Sigmoid colon (tissue), 4 donors: Measurements from ENCODE around the gene MRPL28.

Experiments used
- CTCF ChIP-seq, 4 experiments: fragments of 450-650 bp in 3 of 4; fragments of 200-600 bp in 1 of 4; IDR thresholded peaks; one replicate each; pipeline ENCODE4 v1.5.1; 2016 to 2019; ENCODE audit warnings: antibody characterized with exemption in 4 of 4, mild to moderate bottlenecking in 3 of 4, moderate library complexity in 2 of 4
- EP300 ChIP-seq, 4 donors: sonication (generic); formaldehyde crosslinking; IDR thresholded peaks; one replicate each; pipeline ENCODE4 v1.6.1; 2017; ENCODE audit warnings: antibody characterized with exemption in 4 of 4
- POLR2A ChIP-seq, 2 donors: fragments of 450-650 bp; IDR thresholded peaks; one replicate each; pipeline ENCODE4 v1.6.1; 2016; ENCODE audit warnings: antibody characterized with exemption in 2 of 2, mild to moderate bottlenecking in 2 of 2, moderate library complexity in 2 of 2
- POLR2AphosphoS5 ChIP-seq, 4 donors: sonication (generic); formaldehyde crosslinking; IDR thresholded peaks; one replicate each; pipeline ENCODE4 v1.6.1; 2017; ENCODE audit warnings: antibody characterized with exemption in 4 of 4

DNA sequence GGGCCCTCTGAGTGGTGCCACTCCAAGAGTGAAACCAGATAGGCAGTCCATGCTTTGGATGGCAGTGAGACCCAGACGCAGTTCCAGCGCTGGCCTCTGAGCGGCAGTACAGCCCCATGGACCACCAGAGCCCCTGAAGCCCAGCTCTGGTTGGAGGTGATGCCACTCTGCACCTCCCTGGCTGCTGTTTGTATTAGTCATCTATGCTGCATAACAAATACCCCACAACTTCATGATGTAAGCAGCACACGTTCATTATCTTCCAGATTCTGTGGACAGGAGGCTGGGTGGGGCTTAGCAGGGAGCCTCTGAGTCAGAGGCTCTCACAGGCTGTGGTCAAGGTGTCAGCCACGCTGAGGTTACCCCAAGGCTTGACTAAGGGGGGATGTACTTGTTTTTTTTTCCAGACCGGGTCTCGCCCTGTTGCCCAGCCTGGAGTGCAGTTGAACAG, 21.6 kb upstream of the MRPL28 start:
- TF ChIP-seq CTCF (IDR thresholded peaks at IDR 0.05) (peak; percentile 28 to 62 (median 44)), POLR2A (IDR thresholded peaks at IDR 0.05) (no peak), POLR2AphosphoS5 (IDR thresholded peaks at IDR 0.05) (no peak), EP300 (IDR thresholded peaks at IDR 0.05) (no peak)
